ENCODE measurements around the gene SUSD5. TPM values are rescaled to one million over a fixed set of nuclear protein-coding genes. Genes with fewer than 3 reads are reported as not detected.
A peak's percentile ranks its signal among the peaks of the same experiment; 100 is the strongest.

Gene SUSD5
- total RNA-seq, 1 experiment from 2014 or later = 1.2 TPM

DNA sequence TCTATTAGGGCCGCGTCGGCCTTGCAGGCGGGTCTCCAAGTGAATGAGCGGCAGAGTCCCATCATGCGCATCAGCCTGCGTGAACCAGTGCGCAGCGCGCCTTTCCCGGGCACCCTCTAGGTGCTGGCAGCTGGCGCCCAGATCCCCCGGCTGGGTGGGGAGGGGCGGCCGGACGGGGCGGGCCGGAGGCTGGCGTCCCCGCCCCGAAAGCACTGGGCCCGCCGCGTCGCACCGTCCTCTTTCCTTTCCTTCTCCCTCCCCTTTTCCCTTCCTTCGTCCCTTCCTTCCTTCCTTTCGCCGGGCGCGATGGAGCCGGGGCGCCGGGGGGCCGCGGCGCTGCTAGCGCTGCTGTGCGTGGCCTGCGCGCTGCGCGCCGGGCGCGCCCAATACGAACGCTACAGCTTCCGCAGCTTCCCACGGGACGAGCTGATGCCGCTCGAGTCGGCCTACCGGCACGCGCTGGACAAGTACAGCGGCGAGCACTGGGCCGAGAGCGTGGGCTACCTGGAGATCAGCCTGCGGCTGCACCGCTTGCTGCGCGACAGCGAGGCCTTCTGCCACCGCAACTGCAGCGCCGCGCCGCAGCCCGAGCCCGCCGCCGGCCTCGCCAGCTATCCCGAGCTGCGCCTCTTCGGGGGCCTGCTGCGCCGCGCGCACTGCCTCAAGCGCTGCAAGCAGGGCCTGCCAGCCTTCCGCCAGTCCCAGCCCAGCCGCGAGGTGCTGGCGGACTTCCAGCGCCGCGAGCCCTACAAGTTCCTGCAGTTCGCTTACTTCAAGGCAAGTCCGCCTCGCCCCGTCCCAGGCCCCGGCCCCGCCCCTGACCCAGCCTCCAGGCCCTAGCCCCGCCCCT is 104.6 kb downstream of the SUSD5 start, which contains the start of gene CRTAP:
TSS of gene CRTAP (plus strand) at position 243 of the 850 bp plus-strand sequence. CDS start at position 307, 64 bp downstream.
- H3K27me3 Mint-ChIP-seq (ENCODE audit: low read depth) = peaks cover 18% of the 10 kb centered on the region
- H3K27ac Mint-ChIP-seq = peak within 1 kb of the TSS; percentile 63
- peaks cover 13% of the 10 kb centered on the region for H3K4me1 Mint-ChIP-seq
- peaks cover 10% of the 10 kb centered on the region; the same call in 1 of the 2 replicates for H3K36me3 Mint-ChIP-seq
- peak; percentile 93 for DNase-seq (ENCODE audit: low spot score)
- peaks cover 10% of the 10 kb centered on the region for H3K9me3 Mint-ChIP-seq
- peak within 1 kb of the TSS; percentile 81 for H3K4me3 Mint-ChIP-seq
- ATAC-seq = peak; percentile 93
- CTCF ChIA-PET = interaction anchor here (0.7 to 1.8 kb wide), 5 partner anchors 17 to 259 kb away, joined by 3 to 10 read pairs (median 6); no protein-coding TSS in a partner anchor
- POLR2A ChIA-PET = interaction anchor here (1.1 to 1.3 kb wide), 2 partner anchors 18 to 31 kb away, joined by 3 to 5 read pairs; no protein-coding TSS in a partner anchor
- TF ChIP-seq ETV6 (CRISPR knock-in tag; IDR thresholded peaks at IDR 0.05) (peak; percentile 76), MYBL2 (CRISPR knock-in tag; IDR thresholded peaks at IDR 0.05) (peak; percentile 84), FOXP1 (CRISPR knock-in tag; IDR thresholded peaks at IDR 0.05; ENCODE audit: borderline replicate concordance) (peak; percentile 95), FOXP4 (CRISPR knock-in tag; IDR thresholded peaks at IDR 0.05) (peak; percentile 56; the same call in 1 of the 2 replicates), FOXK1 (CRISPR knock-in tag; IDR thresholded peaks at IDR 0.05) (peak; percentile 15; the same call in 1 of the 2 replicates), SP1 (CRISPR knock-in tag; conservative IDR thresholded peaks at IDR 0.05) (peak; percentile 81), CBFB (CRISPR knock-in tag; IDR thresholded peaks at IDR 0.05; ENCODE audit: low read depth) (no peak), E2F4 (CRISPR knock-in tag; IDR thresholded peaks at IDR 0.05; ENCODE audit: borderline replicate concordance, low read depth) (0 out of 2 replicates have a peak, but pooled peaks have one; percentile 40), AFF4 (CRISPR knock-in tag; IDR thresholded peaks at IDR 0.05; ENCODE audit: borderline replicate concordance) (no peak), KAT7 (CRISPR knock-in tag; IDR thresholded peaks at IDR 0.05; ENCODE audit: borderline replicate concordance) (peak; percentile 88; the same call in 1 of the 2 replicates), TEAD4 (CRISPR knock-in tag; IDR thresholded peaks at IDR 0.05) (peak; percentile 28; the same call in 1 of the 2 replicates), TEAD1 (CRISPR knock-in tag; IDR thresholded peaks at IDR 0.05) (peak; percentile 76; the same call in 1 of the 2 replicates), ZNF121 (CRISPR knock-in tag; IDR thresholded peaks at IDR 0.05) (0 out of 2 replicates have a peak, but pooled peaks have one; percentile 11), ZNF423 (CRISPR knock-in tag; IDR thresholded peaks at IDR 0.05) (peak; percentile 64; the same call in 1 of the 2 replicates), GABPB1 (CRISPR knock-in tag; IDR thresholded peaks at IDR 0.05) (peak; percentile 50; the same call in 1 of the 2 replicates)
- TF ChIP-seq, protein P1, sequence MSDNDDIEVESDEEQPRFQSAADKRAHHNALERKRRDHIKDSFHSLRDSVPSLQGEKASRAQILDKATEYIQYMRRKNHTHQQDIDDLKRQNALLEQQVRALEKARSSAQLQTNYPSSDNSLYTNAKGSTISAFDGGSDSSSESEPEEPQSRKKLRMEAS (CRISPR knock-in tag; IDR thresholded peaks at IDR 0.05) = peak; percentile 46; the same call in 1 of the 2 replicates
- TF ChIP-seq, protein P2, sequence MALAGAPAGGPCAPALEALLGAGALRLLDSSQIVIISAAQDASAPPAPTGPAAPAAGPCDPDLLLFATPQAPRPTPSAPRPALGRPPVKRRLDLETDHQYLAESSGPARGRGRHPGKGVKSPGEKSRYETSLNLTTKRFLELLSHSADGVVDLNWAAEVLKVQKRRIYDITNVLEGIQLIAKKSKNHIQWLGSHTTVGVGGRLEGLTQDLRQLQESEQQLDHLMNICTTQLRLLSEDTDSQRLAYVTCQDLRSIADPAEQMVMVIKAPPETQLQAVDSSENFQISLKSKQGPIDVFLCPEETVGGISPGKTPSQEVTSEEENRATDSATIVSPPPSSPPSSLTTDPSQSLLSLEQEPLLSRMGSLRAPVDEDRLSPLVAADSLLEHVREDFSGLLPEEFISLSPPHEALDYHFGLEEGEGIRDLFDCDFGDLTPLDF (CRISPR knock-in tag; IDR thresholded peaks at IDR 0.05) = 0 out of 2 replicates have a peak, but pooled peaks have one; percentile 22
- TF ChIP-seq, protein P3, sequence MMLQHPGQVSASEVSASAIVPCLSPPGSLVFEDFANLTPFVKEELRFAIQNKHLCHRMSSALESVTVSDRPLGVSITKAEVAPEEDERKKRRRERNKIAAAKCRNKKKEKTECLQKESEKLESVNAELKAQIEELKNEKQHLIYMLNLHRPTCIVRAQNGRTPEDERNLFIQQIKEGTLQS (CRISPR knock-in tag; conservative IDR thresholded peaks at IDR 0.05) = no peak
- TF ChIP-seq, protein P4, sequence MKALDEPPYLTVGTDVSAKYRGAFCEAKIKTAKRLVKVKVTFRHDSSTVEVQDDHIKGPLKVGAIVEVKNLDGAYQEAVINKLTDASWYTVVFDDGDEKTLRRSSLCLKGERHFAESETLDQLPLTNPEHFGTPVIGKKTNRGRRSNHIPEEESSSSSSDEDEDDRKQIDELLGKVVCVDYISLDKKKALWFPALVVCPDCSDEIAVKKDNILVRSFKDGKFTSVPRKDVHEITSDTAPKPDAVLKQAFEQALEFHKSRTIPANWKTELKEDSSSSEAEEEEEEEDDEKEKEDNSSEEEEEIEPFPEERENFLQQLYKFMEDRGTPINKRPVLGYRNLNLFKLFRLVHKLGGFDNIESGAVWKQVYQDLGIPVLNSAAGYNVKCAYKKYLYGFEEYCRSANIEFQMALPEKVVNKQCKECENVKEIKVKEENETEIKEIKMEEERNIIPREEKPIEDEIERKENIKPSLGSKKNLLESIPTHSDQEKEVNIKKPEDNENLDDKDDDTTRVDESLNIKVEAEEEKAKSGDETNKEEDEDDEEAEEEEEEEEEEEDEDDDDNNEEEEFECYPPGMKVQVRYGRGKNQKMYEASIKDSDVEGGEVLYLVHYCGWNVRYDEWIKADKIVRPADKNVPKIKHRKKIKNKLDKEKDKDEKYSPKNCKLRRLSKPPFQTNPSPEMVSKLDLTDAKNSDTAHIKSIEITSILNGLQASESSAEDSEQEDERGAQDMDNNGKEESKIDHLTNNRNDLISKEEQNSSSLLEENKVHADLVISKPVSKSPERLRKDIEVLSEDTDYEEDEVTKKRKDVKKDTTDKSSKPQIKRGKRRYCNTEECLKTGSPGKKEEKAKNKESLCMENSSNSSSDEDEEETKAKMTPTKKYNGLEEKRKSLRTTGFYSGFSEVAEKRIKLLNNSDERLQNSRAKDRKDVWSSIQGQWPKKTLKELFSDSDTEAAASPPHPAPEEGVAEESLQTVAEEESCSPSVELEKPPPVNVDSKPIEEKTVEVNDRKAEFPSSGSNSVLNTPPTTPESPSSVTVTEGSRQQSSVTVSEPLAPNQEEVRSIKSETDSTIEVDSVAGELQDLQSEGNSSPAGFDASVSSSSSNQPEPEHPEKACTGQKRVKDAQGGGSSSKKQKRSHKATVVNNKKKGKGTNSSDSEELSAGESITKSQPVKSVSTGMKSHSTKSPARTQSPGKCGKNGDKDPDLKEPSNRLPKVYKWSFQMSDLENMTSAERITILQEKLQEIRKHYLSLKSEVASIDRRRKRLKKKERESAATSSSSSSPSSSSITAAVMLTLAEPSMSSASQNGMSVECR (CRISPR knock-in tag; IDR thresholded peaks at IDR 0.05; ENCODE audit: borderline replicate concordance) = 0 out of 2 replicates have a peak, but pooled peaks have one; percentile 75
- TF ChIP-seq, protein P5, sequence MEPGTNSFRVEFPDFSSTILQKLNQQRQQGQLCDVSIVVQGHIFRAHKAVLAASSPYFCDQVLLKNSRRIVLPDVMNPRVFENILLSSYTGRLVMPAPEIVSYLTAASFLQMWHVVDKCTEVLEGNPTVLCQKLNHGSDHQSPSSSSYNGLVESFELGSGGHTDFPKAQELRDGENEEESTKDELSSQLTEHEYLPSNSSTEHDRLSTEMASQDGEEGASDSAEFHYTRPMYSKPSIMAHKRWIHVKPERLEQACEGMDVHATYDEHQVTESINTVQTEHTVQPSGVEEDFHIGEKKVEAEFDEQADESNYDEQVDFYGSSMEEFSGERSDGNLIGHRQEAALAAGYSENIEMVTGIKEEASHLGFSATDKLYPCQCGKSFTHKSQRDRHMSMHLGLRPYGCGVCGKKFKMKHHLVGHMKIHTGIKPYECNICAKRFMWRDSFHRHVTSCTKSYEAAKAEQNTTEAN (CRISPR knock-in tag; IDR thresholded peaks at IDR 0.05) = 0 out of 2 replicates have a peak, but pooled peaks have one; percentile 68
